HG03025 (cell line): ENCODE results near the gene STK11IP.
A peak's percentile ranks its signal among the peaks of the same experiment; 100 is the strongest.

Experiments used
- ATAC-seq: cut with Tn5 transposase; IDR thresholded peaks from one replicate; pipeline ENCODE4 v1.9.1; 2021; ENCODE audit warnings: mild to moderate bottlenecking, moderate library complexity; ENCODE audit not compliant: unreplicated experiment, low FRiP score

STK11IP gene

GRCh38 chr2:219597552-219598307, at the start of gene STK11IP:
Gene STK11IP, plus strand, starts transcription at chr2:219597857. Its CDS starts 263 bp downstream, at chr2:219598120.
- ATAC-seq: peak; percentile 97

GRCh38 chr2:219548990-219549389, 48.7 kb upstream of the STK11IP start:
- no peak for ATAC-seq

- ATAC-seq: no peak
These were observed 48.0 kb upstream of the STK11IP start for GRCh38 chr2:219549619-219550018.

GRCh38 chr2:219551441-219552381, 45.9 kb upstream of the STK11IP start:
- peak; percentile 20 for ATAC-seq

GRCh38 chr2:219552382-219553167, 45.1 kb upstream of the STK11IP start:
- ATAC-seq: peak; percentile 78

GRCh38 chr2:219553168-219553417, 44.6 kb upstream of the STK11IP start:
- ATAC-seq: no peak

GRCh38 chr2:219553463-219553963, 44.1 kb upstream of the STK11IP start:
- no peak for ATAC-seq

- no peak for ATAC-seq
These were observed 43.3 kb upstream of the STK11IP start for GRCh38 chr2:219554350-219554749.

- no peak for ATAC-seq
These were observed 41.7 kb upstream of the STK11IP start for GRCh38 chr2:219555956-219556355.

- ATAC-seq: no peak
These were observed 41.2 kb upstream of the STK11IP start for GRCh38 chr2:219556413-219556812.

GRCh38 chr2:219557320-219557719, 40.3 kb upstream of the STK11IP start:
- no peak for ATAC-seq

GRCh38 chr2:219557791-219558785, 39.6 kb upstream of the STK11IP start:
- ATAC-seq: no peak

GRCh38 chr2:219559156-219559915, 38.3 kb upstream of the STK11IP start:
- no peak for ATAC-seq

GRCh38 chr2:219560037-219560892, 37.4 kb upstream of the STK11IP start:
- ATAC-seq: no peak

- ATAC-seq: no peak
These were observed 36.8 kb upstream of the STK11IP start for GRCh38 chr2:219560893-219561178.

GRCh38 chr2:219561179-219562048, 36.2 kb upstream of the STK11IP start:
- no peak for ATAC-seq
